Liver (tissue), 3 donors: ENCODE data around the gene NIPBL.

Source experiments
- ATF3 ChIP-seq: IDR thresholded peaks from 2 replicates; pipeline ENCODE4 v1.6.1; 2016; ENCODE audit warnings: antibody characterized with exemption
- CTCF ChIP-seq: fragments of 150-350 bp; IDR thresholded peaks from 2 replicates; pipeline ENCODE4 v1.5.1; 2017; ENCODE audit warnings: improper control_type of control experiment, low read depth, low read length; ENCODE audit not compliant: missing input control
- EGR1 ChIP-seq, 2 donors: IDR thresholded peaks; 2 replicates each; pipeline ENCODE4 v1.6.1; 2016 to 2018; ENCODE audit warnings: antibody characterized with exemption in 2 of 2, low read depth in 2 of 2
- FOXA1 ChIP-seq: IDR thresholded peaks from 2 replicates; pipeline ENCODE4 v1.6.1; 2016; ENCODE audit warnings: antibody characterized with exemption
- GABPA ChIP-seq, 2 donors: IDR thresholded peaks in 1 of 2; conservative IDR thresholded peaks in 1 of 2; 2 replicates each; pipeline ENCODE4 v1.6.1; 2016; ENCODE audit warnings: antibody characterized with exemption in 2 of 2, mild to moderate bottlenecking in 1 of 2, moderate library complexity in 1 of 2
- JUND ChIP-seq, 2 donors: IDR thresholded peaks; 2 replicates each; pipeline ENCODE4 v1.6.1; 2016; ENCODE audit warnings: antibody characterized with exemption in 2 of 2
- NR2F2 ChIP-seq: IDR thresholded peaks from 2 replicates; pipeline ENCODE4 v1.6.1; 2016; ENCODE audit warnings: antibody characterized with exemption
- RAD21 ChIP-seq, 2 donors: IDR thresholded peaks; 2 replicates each; pipeline ENCODE4 v1.6.1; 2016; ENCODE audit warnings: antibody characterized with exemption in 2 of 2, mild to moderate bottlenecking in 2 of 2
- SP1 ChIP-seq: IDR thresholded peaks from 2 replicates; pipeline ENCODE4 v1.6.1; 2018; ENCODE audit warnings: antibody characterized with exemption, mild to moderate bottlenecking
- TAF1 ChIP-seq: conservative IDR thresholded peaks from 2 replicates; pipeline ENCODE4 v1.6.1; 2016; ENCODE audit warnings: antibody characterized with exemption, mild to moderate bottlenecking
- YY1 ChIP-seq: IDR thresholded peaks from 2 replicates; pipeline ENCODE4 v1.6.1; 2016; ENCODE audit warnings: antibody characterized with exemption, mild to moderate bottlenecking
- TF ChIP-seq, protein P1 (sequence below): IDR thresholded peaks from 2 replicates; pipeline ENCODE4 v1.6.1; 2016; ENCODE audit warnings: antibody characterized with exemption, mild to moderate bottlenecking
- TF ChIP-seq, protein P2 (sequence below): IDR thresholded peaks from 2 replicates; pipeline ENCODE4 v1.6.1; 2016; ENCODE audit warnings: antibody characterized with exemption
- donor health status: healthy.
- donor health status: healthy.

- TF ChIP-seq CTCF (no peak), YY1 (no peak), EGR1 (IDR thresholded peaks at IDR 0.05; ENCODE audit: low read depth in 2 of 2) (no peak), JUND (IDR thresholded peaks at IDR 0.05) (no peak), GABPA (IDR thresholded peaks at IDR 0.05 in 1 of 2, conservative IDR thresholded peaks at IDR 0.05 in 1 of 2) (no peak), TAF1 (no peak), SP1 (no peak), RAD21 (IDR thresholded peaks at IDR 0.05) (no peak), ATF3 (no peak), FOXA1 (no peak), NR2F2 (no peak)
- TF ChIP-seq, protein P1, sequence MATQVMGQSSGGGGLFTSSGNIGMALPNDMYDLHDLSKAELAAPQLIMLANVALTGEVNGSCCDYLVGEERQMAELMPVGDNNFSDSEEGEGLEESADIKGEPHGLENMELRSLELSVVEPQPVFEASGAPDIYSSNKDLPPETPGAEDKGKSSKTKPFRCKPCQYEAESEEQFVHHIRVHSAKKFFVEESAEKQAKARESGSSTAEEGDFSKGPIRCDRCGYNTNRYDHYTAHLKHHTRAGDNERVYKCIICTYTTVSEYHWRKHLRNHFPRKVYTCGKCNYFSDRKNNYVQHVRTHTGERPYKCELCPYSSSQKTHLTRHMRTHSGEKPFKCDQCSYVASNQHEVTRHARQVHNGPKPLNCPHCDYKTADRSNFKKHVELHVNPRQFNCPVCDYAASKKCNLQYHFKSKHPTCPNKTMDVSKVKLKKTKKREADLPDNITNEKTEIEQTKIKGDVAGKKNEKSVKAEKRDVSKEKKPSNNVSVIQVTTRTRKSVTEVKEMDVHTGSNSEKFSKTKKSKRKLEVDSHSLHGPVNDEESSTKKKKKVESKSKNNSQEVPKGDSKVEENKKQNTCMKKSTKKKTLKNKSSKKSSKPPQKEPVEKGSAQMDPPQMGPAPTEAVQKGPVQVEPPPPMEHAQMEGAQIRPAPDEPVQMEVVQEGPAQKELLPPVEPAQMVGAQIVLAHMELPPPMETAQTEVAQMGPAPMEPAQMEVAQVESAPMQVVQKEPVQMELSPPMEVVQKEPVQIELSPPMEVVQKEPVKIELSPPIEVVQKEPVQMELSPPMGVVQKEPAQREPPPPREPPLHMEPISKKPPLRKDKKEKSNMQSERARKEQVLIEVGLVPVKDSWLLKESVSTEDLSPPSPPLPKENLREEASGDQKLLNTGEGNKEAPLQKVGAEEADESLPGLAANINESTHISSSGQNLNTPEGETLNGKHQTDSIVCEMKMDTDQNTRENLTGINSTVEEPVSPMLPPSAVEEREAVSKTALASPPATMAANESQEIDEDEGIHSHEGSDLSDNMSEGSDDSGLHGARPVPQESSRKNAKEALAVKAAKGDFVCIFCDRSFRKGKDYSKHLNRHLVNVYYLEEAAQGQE = no peak
- TF ChIP-seq, protein P2, sequence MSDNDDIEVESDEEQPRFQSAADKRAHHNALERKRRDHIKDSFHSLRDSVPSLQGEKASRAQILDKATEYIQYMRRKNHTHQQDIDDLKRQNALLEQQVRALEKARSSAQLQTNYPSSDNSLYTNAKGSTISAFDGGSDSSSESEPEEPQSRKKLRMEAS = no peak
Observed at GRCh38 chr5:36901856-36902255, 25.3 kb downstream of the NIPBL start.
